GM23338 (cell line): ENCODE data around the gene ULBP2. TPM values are rescaled to one million over a fixed set of nuclear protein-coding genes. Genes with fewer than 3 reads are reported as not detected.
"Not testable (repeated sequence)": the region's sequence is repeated elsewhere in the genome, so short reads cannot be mapped to it uniquely, and the experiment has no call there.

Experiments
- ATAC-seq: fragments of 200-7000 bp; cut with Tn5 transposase; 3 replicates; pipeline ENCODE4 v1.9.1; 2020
- DNase-seq: peaks from one replicate; pipeline ENCODE4 v3.0.0-alpha.2; 2015; ENCODE audit warnings: low spot score
- H2AFZ ChIP-seq: fragments of 200-600 bp; sonication (generic); 2 replicates; pipeline ENCODE4 v1.8.0; 2016; ENCODE audit warnings: antibody characterized with exemption, mild to moderate bottlenecking, moderate library complexity
- H3F3A ChIP-seq: fragments of 200-600 bp; sonication (generic); replicated peaks from 2 replicates; pipeline ENCODE4 v1.8.0; 2017; ENCODE audit warnings: antibody characterized with exemption, mixed run types, low read depth
- H3K27ac ChIP-seq: fragments of 200-600 bp; sonication (generic); 2 replicates; pipeline ENCODE4 v1.6.1; 2016; ENCODE audit warnings: low read depth
- H3K27me3 ChIP-seq: fragments of 200-600 bp; sonication (generic); 2 replicates; pipeline ENCODE4 v1.8.0; 2016; ENCODE audit warnings: mild to moderate bottlenecking, mixed run types, moderate library complexity; ENCODE audit not compliant: insufficient read depth
- H3K36me3 ChIP-seq: fragments of 200-600 bp; sonication (generic); 2 replicates; pipeline ENCODE4 v1.8.0; 2016; ENCODE audit warnings: mild to moderate bottlenecking; ENCODE audit not compliant: insufficient read depth
- H3K4me1 ChIP-seq: fragments of 200-600 bp; sonication (generic); 2 replicates; pipeline ENCODE4 v1.8.0; 2016; ENCODE audit warnings: mild to moderate bottlenecking, moderate library complexity; ENCODE audit not compliant: insufficient read depth
- H3K4me2 ChIP-seq: fragments of 200-600 bp; sonication (generic); 2 replicates; pipeline ENCODE4 v1.7.1; 2017; ENCODE audit warnings: mixed run types
- H3K4me3 ChIP-seq: fragments of 200-600 bp; sonication (generic); 2 replicates; pipeline ENCODE4 v1.6.1; 2016; ENCODE audit warnings: mixed run types
- H3K79me2 ChIP-seq: fragments of 200-600 bp; sonication (generic); replicated peaks from 2 replicates; pipeline ENCODE4 v1.8.0; 2017; ENCODE audit warnings: mild to moderate bottlenecking; ENCODE audit not compliant: insufficient read depth
- H3K9me2 ChIP-seq: fragments of 200-600 bp; sonication (generic); 2 replicates; pipeline ENCODE4 v1.8.0; 2017; ENCODE audit not compliant: insufficient read depth
- H4K20me1 ChIP-seq: fragments of 200-600 bp; sonication (generic); replicated peaks from 2 replicates; pipeline ENCODE4 v1.8.0; 2017; ENCODE audit warnings: mild to moderate bottlenecking; ENCODE audit not compliant: insufficient read depth
- H3K27ac Mint-ChIP-seq: 2 replicates; pipeline ENCODE4 v1.8.0; 2020; ENCODE audit warnings: inconsistent platforms, mild to moderate bottlenecking, moderate library complexity, mixed read lengths
- H3K27me3 Mint-ChIP-seq: 3 replicates; pipeline ENCODE4 v1.8.0; 2022; ENCODE audit warnings: low read depth, mild to moderate bottlenecking, moderate library complexity, mixed read lengths, inconsistent platforms; ENCODE audit not compliant: insufficient read depth, poor library complexity
- H3K36me3 Mint-ChIP-seq: 3 replicates; pipeline ENCODE4 v1.8.0; 2021; ENCODE audit warnings: low read depth, mild to moderate bottlenecking, inconsistent platforms, moderate library complexity, mixed read lengths
- H3K4me1 Mint-ChIP-seq: 3 replicates; pipeline ENCODE4 v1.8.0; 2020; ENCODE audit warnings: mild to moderate bottlenecking, inconsistent platforms, mixed read lengths
- H3K4me3 Mint-ChIP-seq: 3 replicates; pipeline ENCODE4 v1.8.0; 2021; ENCODE audit warnings: moderate library complexity, mild to moderate bottlenecking, inconsistent platforms, mixed read lengths
- H3K9me3 Mint-ChIP-seq: 3 replicates; pipeline ENCODE4 v1.8.0; 2020; ENCODE audit warnings: moderate library complexity, mild to moderate bottlenecking, inconsistent platforms, mixed read lengths
- CTCF ChIP-seq, 2 experiments: fragments of 200-600 bp in 1 of 2; sonication (generic) in 1 of 2; conservative IDR thresholded peaks; 2 replicates each; pipeline versions ENCODE4 v1.5.1 to v1.6.1; 2016 to 2017; ENCODE audit warnings: antibody characterized with exemption in 2 of 2, low read depth in 2 of 2, mild to moderate bottlenecking in 2 of 2, moderate library complexity in 1 of 2
- EZH2 ChIP-seq: fragments of 200-600 bp; sonication (generic); IDR thresholded peaks from one replicate; pipeline ENCODE4 v1.8.0; 2017; ENCODE audit warnings: antibody characterized with exemption, mild to moderate bottlenecking, low read depth; ENCODE audit not compliant: unreplicated experiment
- JUNB ChIP-seq: IDR thresholded peaks from one replicate; pipeline ENCODE4 v1.6.1; 2016; ENCODE audit warnings: antibody characterized with exemption; ENCODE audit not compliant: unreplicated experiment
- NANOG ChIP-seq: IDR thresholded peaks from 2 replicates; pipeline ENCODE4 v1.6.1; 2016; ENCODE audit warnings: antibody characterized with exemption, borderline replicate concordance
- POLR2AphosphoS5 ChIP-seq: IDR thresholded peaks from 2 replicates; pipeline ENCODE4 v1.6.1; 2016; ENCODE audit warnings: antibody characterized with exemption, low read depth
- STAT1 ChIP-seq: IDR thresholded peaks from one replicate; pipeline ENCODE4 v1.6.1; 2016; ENCODE audit warnings: antibody characterized with exemption; ENCODE audit not compliant: unreplicated experiment
- polyA plus RNA-seq: library from polyadenylated mRNA; unstranded; fragments of >200 nt; fragmentation: Nextera tagmentation; extraction: Ambion mirVana; gene quantifications from 2 replicates; pipeline ENCODE4 v1.2.1, GENCODE V29; 2016
- total RNA-seq: library from RNA; depleted of rRNA; stranded (reverse); fragments of >200 nt; shearing (Covaris generic); gene quantifications from 2 replicates; pipeline ENCODE4 v1.2.3, GENCODE V29; 2014

The ULBP2 gene
- total and polyA plus RNA-seq, 2 experiments from 2014 or later = not detected

DNA sequence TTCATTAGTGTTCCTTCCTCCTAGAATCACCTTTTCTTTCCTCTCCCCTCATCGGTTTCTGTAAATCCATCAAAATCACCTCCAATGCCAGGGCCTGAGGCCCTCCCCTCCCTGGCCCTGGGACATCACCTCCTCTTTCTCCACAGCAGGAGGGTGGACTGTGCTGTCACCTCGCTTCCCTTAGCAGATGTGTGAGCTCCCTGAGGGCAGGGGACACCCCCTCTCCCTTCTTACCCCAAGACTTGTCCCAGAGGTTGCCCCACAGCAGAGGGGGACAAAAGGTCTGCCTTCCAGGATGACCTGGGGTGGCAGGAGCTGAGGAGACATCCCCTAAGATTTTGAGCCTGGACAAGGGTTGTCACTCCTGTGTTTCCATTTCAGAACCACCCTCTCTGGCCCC lies 27.8 kb downstream of the ULBP2 start:
- H3K4me2 ChIP-seq = no peak overlapping the region
- H3F3A ChIP-seq = no peaks in the 10 kb centered on the region
- no peaks in the 10 kb centered on the region; the same call in 1 of the 2 replicates for H4K20me1 ChIP-seq
- H3K79me2 ChIP-seq = no peaks in the 10 kb centered on the region
- peaks cover 84% of the 10 kb centered on the region for H3K27me3 ChIP-seq
- no peak overlapping the region for H3K4me3 Mint-ChIP-seq
- no peaks in the 10 kb centered on the region for H3K36me3 ChIP-seq
- peaks cover 6% of the 10 kb centered on the region; the same call in 1 of the 2 replicates for H3K4me1 ChIP-seq
- H3K9me3 Mint-ChIP-seq = peaks cover 6% of the 10 kb centered on the region
- H3K27ac Mint-ChIP-seq = no peak overlapping the region
- H3K9me2 ChIP-seq = no peaks in the 10 kb centered on the region
- no peak overlapping the region for H3K27ac ChIP-seq
- no peak overlapping the region for H2AFZ ChIP-seq
- no peak for ATAC-seq
- TF ChIP-seq NANOG (no peak), POLR2AphosphoS5 (no peak), JUNB (no peak), EZH2 (no peak), STAT1 (no peak)
- no peak for DNase-seq
- H3K36me3 Mint-ChIP-seq = no peaks in the 10 kb centered on the region
- no peak overlapping the region for H3K4me3 ChIP-seq
- peaks cover 55% of the 10 kb centered on the region for H3K27me3 Mint-ChIP-seq
- H3K4me1 Mint-ChIP-seq = peaks cover 13% of the 10 kb centered on the region; the same call in 2 of the 3 replicates

- not testable (repeated sequence) for DNase-seq, H3F3A ChIP-seq, H3K27ac Mint-ChIP-seq, H3K36me3 ChIP-seq, H3K4me2 ChIP-seq, H3K36me3 Mint-ChIP-seq, H2AFZ ChIP-seq, H3K9me3 Mint-ChIP-seq, ATAC-seq, H4K20me1 ChIP-seq, H3K4me3 Mint-ChIP-seq, H3K4me3 ChIP-seq, H3K4me1 ChIP-seq, H3K9me2 ChIP-seq, H3K27ac ChIP-seq, H3K4me1 Mint-ChIP-seq, H3K79me2 ChIP-seq
- H3K27me3 Mint-ChIP-seq = peaks cover 34% of the 10 kb centered on the region
- H3K27me3 ChIP-seq = peaks cover 71% of the 10 kb centered on the region
Observed at GRCh38 chr6:149974394-149974793, 32.6 kb downstream of the ULBP2 start.

GRCh38 chr6:149974825-149975224 lies 33.0 kb downstream of the ULBP2 start:
- Mint-ChIP-seq H3K4me3 (no peak overlapping the region), H3K36me3 (no peaks in the 10 kb centered on the region)
- TF ChIP-seq JUNB = no peak
- peak in 1 of 2 experiments; percentile 40; a peak in 2 of 4 replicates for TF ChIP-seq CTCF (conservative IDR thresholded peaks at IDR 0.05; ENCODE audit: low read depth in 2 of 2)

More at GRCh38 chr6:149974825-149975224, 33.0 kb downstream of the ULBP2 start:
- Mint-ChIP-seq H3K27ac (no peak overlapping the region), H3K27me3 (peaks cover 35% of the 10 kb centered on the region), H3K9me3 (no peaks in the 10 kb centered on the region), H3K4me1 (no peaks in the 10 kb centered on the region; the same call in 2 of the 3 replicates)
- Histone ChIP-seq H3K36me3 (no peaks in the 10 kb centered on the region), H3K4me2 (no peak overlapping the region), H3K9me2 (no peaks in the 10 kb centered on the region), H3K4me1 (no peaks in the 10 kb centered on the region), H4K20me1 (no peaks in the 10 kb centered on the region), H3K79me2 (no peaks in the 10 kb centered on the region), H3K27me3 (peaks cover 72% of the 10 kb centered on the region), H3K4me3 (no peak overlapping the region), H2AFZ (no peak overlapping the region), H3F3A (no peaks in the 10 kb centered on the region), H3K27ac (no peak overlapping the region)
- DNase-seq (peak; percentile 43), ATAC-seq (peak; percentile 59)
